Measurements from ENCODE around the gene RAB1A. TPM values are rescaled to one million over a fixed set of nuclear protein-coding genes. Genes with fewer than 3 reads are reported as not detected.
A peak's percentile ranks its signal among the peaks of the same experiment; 100 is the strongest.

Gene RAB1A
- total and polyA plus RNA-seq, 10 of the 15 experiments (the other 5 are each of a cell fraction or from before 2014, with no cell fraction given) = 48.9 to 171 (median 83.4) TPM

- TF ChIP-seq ETV6 (conservative IDR thresholded peaks at IDR 0.05 in 1 of 2, IDR thresholded peaks at IDR 0.05 in 1 of 2; ENCODE audit: borderline replicate concordance in 1 of 2, low read depth in 1 of 2) = peak in 1 of 2 experiments; percentile 67; a peak in 2 of 4 replicates
- TF ChIP-seq JUNB (IDR thresholded peaks at IDR 0.05) = peak; percentile 88
- TF ChIP-seq E4F1 (IDR thresholded peaks at IDR 0.05; ENCODE audit: borderline replicate concordance, partially characterized antibody) = no peak
- TF ChIP-seq SPI1 (IDR thresholded peaks at IDR 0.05; ENCODE audit: borderline replicate concordance, insufficient read depth, low read depth, low read length) = peak; percentile 76
- no peak for TF ChIP-seq CHD4 (IDR thresholded peaks at IDR 0.05)
- no peak for TF ChIP-seq NR2F1 (conservative IDR thresholded peaks at IDR 0.05)
- TF ChIP-seq MLLT1 (IDR thresholded peaks at IDR 0.05) = 0 out of 2 replicates have a peak, but pooled peaks have one; percentile 35
- TF ChIP-seq MEF2A (IDR thresholded peaks at IDR 0.05; ENCODE audit: insufficient read depth, low read depth, low read length) = 0 out of 2 replicates have a peak, but pooled peaks have one; percentile 36
- TF ChIP-seq NFIC (IDR thresholded peaks at IDR 0.05; ENCODE audit: low read depth, low read length) = peak; percentile 63; the same call in 1 of the 2 replicates
- no peak for TF ChIP-seq ZBTB4 (CRISPR knock-in tag; IDR thresholded peaks at IDR 0.05)
- TF ChIP-seq PKNOX1 (IDR thresholded peaks at IDR 0.05) = peak; percentile 21; the same call in 1 of the 2 replicates
- TF ChIP-seq MTA3 (IDR thresholded peaks at IDR 0.05; ENCODE audit: borderline replicate concordance, low read length) = 0 out of 2 replicates have a peak, but pooled peaks have one; percentile 28
- TF ChIP-seq NBN (IDR thresholded peaks at IDR 0.05) = 0 out of 2 replicates have a peak, but pooled peaks have one; percentile 37
- TF ChIP-seq PRDM15 (CRISPR knock-in tag; IDR thresholded peaks at IDR 0.05) = no peak
- TF ChIP-seq LARP7 (IDR thresholded peaks at IDR 0.05) = no peak
- TF ChIP-seq EED (IDR thresholded peaks at IDR 0.05; ENCODE audit: low read depth) = peak; percentile 56; the same call in 1 of the 2 replicates
- TF ChIP-seq SRF (IDR thresholded peaks at IDR 0.05; ENCODE audit: low read depth in 2 of 2, low read length in 2 of 2) = peak in 1 of 2 experiments; percentile 76; a peak in 2 of 4 replicates
Observed at GRCh38 chr2:65057391-65058052, 72.4 kb downstream of the RAB1A start (continued).

Data from GM12878 (cell line).